GM19351 (cell line): ENCODE data around the gene ATPAF1.
A peak's percentile ranks its signal among the peaks of the same experiment; 100 is the strongest.
"Not testable (repeated sequence)": the region's sequence is repeated elsewhere in the genome, so short reads cannot be mapped to it uniquely, and the experiment has no call there.

Source experiments
- ATAC-seq: cut with Tn5 transposase; IDR thresholded peaks from one replicate; pipeline ENCODE4 v1.9.1; 2021; ENCODE audit warnings: mild to moderate bottlenecking, moderate library complexity; ENCODE audit not compliant: unreplicated experiment

Gene ATPAF1

GRCh38 chr1:46681333-46682034 lies 13.3 kb upstream of the ATPAF1 start:
- ATAC-seq, result no peak

GRCh38 chr1:46679789-46680573 lies 11.8 kb upstream of the ATPAF1 start:
- no peak for ATAC-seq

DNA sequence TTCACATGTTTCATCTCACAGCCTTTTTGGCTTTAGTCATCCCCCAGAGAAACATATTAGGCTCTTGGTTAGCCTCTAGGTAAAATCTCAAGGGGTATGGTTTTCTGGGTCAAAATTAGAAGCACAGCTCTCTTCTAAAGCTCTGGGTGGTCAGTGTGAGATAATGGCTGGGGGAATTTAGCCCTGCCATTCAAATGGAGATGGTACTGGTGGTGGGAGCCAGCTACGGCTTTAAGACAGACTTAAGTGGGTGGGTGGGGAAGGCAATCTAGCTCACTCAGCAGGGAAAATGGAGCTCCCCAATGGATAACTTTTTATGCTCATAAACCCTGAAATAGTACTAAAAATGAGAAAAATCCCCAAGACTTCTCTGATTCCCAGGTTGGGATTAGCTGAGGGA lies 9.2 kb upstream of the ATPAF1 start:
- ATAC-seq, result no peak

DNA sequence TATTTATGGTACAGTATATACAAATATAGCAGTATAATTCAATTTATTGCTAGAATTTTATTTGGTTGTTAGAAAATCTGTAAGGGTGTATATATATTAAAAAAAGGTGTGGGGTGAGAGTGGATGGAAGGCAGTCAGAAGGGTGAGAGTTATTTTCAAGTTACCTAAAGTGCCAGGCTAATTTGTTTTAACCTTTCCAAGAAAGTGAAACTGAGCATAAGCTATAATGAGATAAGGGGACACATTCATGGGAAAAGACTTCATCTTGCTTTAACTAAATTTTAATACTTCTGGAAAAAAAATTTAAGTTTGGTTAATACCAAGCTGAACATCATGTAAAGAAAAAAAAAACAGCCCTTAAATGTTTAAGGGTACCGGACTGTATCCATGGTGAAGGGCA lies 8.4 kb upstream of the ATPAF1 start:
- no peak for ATAC-seq

DNA sequence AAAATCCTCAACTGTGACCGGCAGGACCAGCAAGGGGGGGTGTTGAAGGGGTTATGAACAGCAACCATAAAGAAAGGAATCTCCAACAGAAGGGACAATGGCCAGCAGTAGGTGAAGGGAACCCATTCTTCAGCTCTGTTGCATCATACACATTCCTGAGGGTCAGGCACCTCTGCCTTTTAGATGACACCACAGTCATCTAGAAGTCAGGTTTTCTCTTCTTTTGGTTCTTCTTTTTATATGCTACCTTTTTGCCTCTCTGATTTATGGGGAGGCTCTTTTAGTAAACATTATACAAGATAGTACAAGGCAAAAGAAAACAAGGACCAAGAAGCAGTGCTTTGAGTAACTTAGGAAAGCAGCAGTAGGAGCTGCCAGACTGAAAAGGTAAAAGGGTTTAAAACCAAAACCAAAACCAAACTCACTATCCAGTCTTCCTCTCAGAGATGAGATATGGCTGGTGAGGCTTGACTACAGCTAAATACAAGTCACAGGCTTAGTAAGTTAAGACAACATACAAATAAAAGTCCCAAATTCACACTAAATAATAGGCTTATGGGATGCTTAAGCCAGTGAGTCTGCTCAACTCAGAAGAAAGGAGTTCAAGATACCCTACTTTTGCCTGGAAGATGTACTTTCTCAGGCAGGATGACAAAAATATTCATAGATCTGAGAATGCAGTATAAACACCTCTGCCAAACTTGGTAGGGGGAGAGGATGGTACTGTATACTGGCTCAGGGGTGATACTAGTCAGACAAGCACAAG lies 7.6 kb upstream of the ATPAF1 start:
- peak; percentile 81 for ATAC-seq

GRCh38 chr1:46673749-46674182 lies 5.6 kb upstream of the ATPAF1 start:
- ATAC-seq, result no peak

- no peak for ATAC-seq
These were observed 4.5 kb upstream of the ATPAF1 start for GRCh38 chr1:46672696-46673095.

DNA sequence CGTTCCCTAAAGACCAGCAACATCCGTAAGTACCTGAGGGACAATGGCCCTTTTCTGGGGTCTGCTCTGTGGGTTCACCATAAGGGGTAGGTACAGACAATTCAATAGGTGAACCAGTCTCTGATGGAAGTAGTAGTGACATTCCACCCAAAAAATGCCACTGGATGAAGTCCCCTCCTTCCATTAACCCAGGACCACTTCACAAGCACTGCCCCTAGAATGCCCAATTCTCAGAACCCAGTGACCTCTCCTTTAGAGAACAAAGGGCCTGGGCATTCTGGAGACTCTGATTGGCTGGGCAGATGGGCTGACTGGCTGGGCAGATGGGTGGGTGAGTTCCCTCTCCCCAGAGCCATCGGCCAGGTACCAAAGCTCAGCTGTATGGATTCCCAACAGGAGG lies 3.4 kb upstream of the ATPAF1 start, which contains the start of gene TEX38:
Gene TEX38, plus strand, starts transcription at position 301 of the 400 bp plus-strand sequence. Its CDS starts 81 bp downstream, at position 382.
- ATAC-seq, result no peak

- ATAC-seq, result no peak
These were observed 2.0 kb upstream of the ATPAF1 start for GRCh38 chr1:46670134-46670533.

DNA sequence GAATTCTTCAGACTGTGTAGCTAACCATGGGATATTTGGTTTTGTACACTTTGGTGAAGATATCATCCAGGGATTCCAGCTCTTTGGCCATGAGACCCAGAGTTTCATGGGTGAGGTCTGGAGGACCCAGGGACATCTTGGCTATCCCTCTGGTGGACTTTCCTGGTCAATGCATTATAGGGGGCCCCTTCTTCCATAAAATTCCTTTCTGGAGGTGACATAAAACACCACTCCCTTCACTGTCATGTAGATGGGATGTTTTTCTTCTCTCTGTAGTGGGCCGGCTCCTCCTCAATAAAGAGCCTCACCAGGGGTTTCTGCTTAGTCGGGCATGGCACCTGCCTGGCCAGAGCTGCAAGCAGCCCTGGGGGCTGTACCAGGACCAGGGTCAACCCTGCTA lies 2.2 kb downstream of the ATPAF1 start:
- no peak for ATAC-seq

GRCh38 chr1:46662919-46663318 lies 5.2 kb downstream of the ATPAF1 start:
- not testable (repeated sequence) for ATAC-seq

DNA sequence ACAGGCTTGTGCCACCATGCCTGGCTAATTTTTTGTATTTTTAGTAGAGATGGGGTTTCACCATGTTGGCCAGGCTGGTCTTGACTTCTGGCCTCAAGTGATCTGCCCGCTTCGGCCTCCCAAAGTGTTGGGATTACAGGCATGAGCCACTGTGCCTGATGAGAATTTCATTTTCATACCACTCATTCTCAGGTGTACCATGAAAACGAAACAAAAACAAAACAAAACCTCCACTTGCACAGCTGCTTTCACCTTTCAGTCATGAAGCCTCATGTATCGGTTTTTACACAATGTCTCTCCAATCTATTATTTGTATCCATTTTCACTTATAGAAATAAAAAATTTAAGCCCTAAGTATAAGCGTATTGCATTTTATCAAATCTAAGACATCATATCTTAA lies 8.0 kb downstream of the ATPAF1 start:
- ATAC-seq, result peak; percentile 96

GRCh38 chr1:46659307-46659870 lies 8.8 kb downstream of the ATPAF1 start:
- peak; percentile 39 for ATAC-seq

- no peak for ATAC-seq
These were observed 10.4 kb downstream of the ATPAF1 start for GRCh38 chr1:46657775-46658174.

- ATAC-seq, result no peak
These were observed 11.5 kb downstream of the ATPAF1 start for GRCh38 chr1:46656643-46657042.

DNA sequence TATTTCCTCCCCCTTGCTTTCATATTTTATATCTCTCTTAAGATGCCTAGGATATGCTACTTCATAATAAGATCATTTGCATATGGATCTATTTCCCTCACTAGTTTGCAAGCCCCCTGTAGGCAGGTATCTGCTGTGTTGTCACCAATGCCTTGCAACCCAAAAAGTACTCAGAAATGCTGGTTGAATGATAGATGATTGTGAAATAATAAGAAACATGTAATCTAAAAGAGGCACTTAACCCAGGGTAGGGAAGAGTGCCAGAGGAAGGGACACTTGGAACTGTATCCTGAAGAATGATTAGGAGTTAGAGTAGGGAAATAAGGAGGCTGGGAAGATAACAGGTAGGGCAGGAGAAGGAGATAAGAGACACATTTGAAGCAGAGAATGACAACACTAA lies 12.3 kb downstream of the ATPAF1 start:
- ATAC-seq, result no peak

- not testable (repeated sequence) for ATAC-seq
These were observed 13.5 kb downstream of the ATPAF1 start for GRCh38 chr1:46654698-46655097.

DNA sequence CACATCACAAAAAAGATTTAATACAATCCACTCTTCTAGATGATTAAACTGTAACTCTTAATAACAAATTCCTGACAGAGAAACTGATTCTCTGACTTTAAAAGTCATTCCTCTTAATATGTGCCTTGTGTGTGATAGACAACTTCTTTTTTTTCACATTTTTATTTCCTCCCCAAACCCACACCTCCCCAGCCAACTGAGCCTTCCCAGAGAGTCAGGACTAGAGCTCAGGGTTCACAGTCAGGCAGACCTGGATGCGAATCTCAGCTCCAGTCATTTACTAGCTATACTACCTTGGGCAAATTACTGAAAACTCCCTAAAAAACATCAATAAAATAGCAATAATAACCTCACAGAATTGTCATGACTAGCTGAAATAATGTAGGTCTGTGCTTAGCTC lies 14.2 kb downstream of the ATPAF1 start:
- no peak for ATAC-seq

DNA sequence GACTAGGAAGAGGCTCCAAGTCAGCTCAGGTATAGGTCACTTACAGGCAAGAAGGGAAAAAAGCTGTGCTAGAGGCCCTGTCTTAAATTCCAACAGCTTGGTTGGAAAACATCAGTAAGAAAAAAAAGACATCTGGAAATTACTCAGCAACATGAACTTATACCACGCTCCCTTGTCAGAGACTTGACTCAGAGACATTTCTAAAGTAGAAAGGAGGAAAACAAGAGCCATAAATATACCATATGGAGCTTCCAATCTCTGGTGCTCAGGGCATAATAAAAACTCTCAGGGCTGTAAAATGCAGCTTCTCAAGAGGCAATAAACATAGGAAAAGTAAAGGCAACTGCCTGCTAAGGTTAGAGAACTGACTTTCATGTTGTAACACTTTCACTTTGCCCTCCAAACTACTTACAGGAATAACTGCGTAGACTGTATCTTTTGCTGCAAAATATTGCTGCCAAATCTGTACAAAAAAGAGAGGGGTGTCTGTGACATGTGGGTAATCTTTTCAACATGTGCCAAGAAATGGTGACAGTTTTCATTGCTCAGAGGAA lies 14.7 kb downstream of the ATPAF1 start:
- no peak for ATAC-seq

DNA sequence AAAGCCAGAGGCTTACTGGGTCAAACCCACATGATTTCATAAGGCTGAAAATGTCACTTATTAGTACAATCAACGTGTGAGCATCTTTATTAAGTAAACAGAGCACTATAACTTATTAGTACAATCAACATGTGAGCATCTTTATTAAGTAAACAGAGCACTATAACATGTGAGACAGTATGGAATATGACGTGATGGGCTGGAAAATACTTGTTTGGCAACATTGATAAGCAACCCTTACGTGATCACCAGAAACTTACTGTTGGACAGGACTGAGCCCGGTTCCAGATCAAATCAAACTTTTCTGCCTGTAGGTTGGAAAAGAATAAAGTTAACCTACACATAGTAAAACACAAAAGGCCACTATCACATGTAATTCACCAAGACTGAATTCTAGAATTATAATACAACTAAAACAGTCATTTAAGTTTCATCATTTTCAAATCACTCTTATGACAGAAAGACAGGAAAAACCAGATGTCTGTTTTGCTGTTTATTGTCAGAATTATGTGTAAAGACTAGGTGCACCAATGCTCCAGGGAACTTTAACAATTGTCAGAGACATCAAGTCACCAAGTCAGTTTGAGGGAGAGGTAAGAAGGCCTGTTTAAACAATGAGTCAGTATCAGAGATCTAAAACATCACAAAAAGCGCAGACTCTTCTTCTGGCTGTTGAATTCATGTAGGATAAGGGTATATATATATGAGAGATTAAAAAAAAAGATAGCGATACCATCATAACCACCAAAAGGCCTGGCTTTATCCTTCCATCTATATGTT lies 15.7 kb downstream of the ATPAF1 start:
- no peak for ATAC-seq
